ENCODE results near the gene NLRP8.

DNA sequence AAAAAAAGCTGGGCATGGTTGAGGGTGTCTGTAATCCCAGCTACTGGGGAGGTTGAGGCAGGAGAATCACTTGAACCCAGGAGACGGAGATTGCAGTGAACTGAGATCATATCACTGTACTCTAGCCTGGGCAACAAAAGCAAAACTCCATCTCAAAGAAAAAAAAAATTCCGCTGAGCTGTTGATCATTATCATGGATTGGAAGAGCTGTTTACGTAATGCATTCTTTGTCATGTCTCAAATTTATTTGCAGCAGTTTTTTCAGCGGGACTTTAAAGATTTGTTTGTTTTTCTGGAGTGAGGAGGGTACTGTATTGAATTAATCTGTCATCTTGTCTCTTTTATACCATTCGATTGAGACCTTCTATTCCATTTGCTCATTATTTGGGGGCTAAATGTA lies 43.2 kb downstream of the NLRP8 start:
- TF ChIP-seq EP300 (conservative IDR thresholded peaks at IDR 0.05; ENCODE audit: poor library complexity, severe bottlenecking) (no peak), SMC3 (conservative IDR thresholded peaks at IDR 0.05; ENCODE audit: poor library complexity) (no peak), TAF1 (IDR thresholded peaks at IDR 0.05; ENCODE audit: low read depth) (no peak), EZH2 (IDR thresholded peaks at IDR 0.05; ENCODE audit: borderline replicate concordance, insufficient read depth, low read length, poor library complexity, severe bottlenecking) (no peak), POLR2AphosphoS5 (IDR thresholded peaks at IDR 0.05) (no peak), MXI1 (conservative IDR thresholded peaks at IDR 0.05; ENCODE audit: poor library complexity, severe bottlenecking) (no peak), RAD21 (conservative IDR thresholded peaks at IDR 0.05) (no peak)
- TF ChIP-seq, protein P1, sequence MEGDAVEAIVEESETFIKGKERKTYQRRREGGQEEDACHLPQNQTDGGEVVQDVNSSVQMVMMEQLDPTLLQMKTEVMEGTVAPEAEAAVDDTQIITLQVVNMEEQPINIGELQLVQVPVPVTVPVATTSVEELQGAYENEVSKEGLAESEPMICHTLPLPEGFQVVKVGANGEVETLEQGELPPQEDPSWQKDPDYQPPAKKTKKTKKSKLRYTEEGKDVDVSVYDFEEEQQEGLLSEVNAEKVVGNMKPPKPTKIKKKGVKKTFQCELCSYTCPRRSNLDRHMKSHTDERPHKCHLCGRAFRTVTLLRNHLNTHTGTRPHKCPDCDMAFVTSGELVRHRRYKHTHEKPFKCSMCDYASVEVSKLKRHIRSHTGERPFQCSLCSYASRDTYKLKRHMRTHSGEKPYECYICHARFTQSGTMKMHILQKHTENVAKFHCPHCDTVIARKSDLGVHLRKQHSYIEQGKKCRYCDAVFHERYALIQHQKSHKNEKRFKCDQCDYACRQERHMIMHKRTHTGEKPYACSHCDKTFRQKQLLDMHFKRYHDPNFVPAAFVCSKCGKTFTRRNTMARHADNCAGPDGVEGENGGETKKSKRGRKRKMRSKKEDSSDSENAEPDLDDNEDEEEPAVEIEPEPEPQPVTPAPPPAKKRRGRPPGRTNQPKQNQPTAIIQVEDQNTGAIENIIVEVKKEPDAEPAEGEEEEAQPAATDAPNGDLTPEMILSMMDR (IDR thresholded peaks at IDR 0.05; ENCODE audit: poor library complexity, severe bottlenecking), result no peak
- TF ChIP-seq, protein P2, sequence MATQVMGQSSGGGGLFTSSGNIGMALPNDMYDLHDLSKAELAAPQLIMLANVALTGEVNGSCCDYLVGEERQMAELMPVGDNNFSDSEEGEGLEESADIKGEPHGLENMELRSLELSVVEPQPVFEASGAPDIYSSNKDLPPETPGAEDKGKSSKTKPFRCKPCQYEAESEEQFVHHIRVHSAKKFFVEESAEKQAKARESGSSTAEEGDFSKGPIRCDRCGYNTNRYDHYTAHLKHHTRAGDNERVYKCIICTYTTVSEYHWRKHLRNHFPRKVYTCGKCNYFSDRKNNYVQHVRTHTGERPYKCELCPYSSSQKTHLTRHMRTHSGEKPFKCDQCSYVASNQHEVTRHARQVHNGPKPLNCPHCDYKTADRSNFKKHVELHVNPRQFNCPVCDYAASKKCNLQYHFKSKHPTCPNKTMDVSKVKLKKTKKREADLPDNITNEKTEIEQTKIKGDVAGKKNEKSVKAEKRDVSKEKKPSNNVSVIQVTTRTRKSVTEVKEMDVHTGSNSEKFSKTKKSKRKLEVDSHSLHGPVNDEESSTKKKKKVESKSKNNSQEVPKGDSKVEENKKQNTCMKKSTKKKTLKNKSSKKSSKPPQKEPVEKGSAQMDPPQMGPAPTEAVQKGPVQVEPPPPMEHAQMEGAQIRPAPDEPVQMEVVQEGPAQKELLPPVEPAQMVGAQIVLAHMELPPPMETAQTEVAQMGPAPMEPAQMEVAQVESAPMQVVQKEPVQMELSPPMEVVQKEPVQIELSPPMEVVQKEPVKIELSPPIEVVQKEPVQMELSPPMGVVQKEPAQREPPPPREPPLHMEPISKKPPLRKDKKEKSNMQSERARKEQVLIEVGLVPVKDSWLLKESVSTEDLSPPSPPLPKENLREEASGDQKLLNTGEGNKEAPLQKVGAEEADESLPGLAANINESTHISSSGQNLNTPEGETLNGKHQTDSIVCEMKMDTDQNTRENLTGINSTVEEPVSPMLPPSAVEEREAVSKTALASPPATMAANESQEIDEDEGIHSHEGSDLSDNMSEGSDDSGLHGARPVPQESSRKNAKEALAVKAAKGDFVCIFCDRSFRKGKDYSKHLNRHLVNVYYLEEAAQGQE (IDR thresholded peaks at IDR 0.05; ENCODE audit: borderline replicate concordance), result no peak

All from neural cell (in vitro differentiated cells).